COLO668 (cell line): ENCODE data around the gene PDK1.

Experiments
- DNase-seq: peaks from one replicate; lab custom pipeline; 2025; ENCODE audit not compliant: unreplicated experiment; lab: John Stamatoyannopoulos, UW

The PDK1 gene

DNA sequence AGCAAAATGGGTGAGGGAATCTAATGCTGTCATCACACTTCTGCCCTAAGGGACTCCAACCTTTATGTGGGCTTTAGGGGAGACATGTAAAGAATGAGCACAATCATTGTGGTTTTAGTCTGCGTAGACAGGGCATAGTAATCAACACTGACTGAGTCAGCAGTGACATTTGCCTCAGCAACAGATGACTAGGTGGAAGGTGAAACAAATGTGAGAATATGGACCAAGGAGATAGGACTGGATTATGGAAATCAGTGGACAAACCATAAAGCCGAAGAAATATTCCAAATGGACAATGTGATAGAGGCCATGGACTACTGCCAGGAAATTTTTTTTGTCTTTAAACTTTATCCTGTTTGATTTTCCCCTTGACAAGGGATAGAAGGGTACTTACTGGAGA is 83.9 kb downstream of the PDK1 start:
- peak; percentile 25 for DNase-seq

- peak; percentile 52 for DNase-seq
Observed at GRCh38 chr2:172640389-172640788, 84.5 kb downstream of the PDK1 start.

- no peak for DNase-seq
Observed at GRCh38 chr2:172642301-172643020, 86.6 kb downstream of the PDK1 start.

GRCh38 chr2:172643142-172643541 is 87.3 kb downstream of the PDK1 start:
- no peak for DNase-seq

DNA sequence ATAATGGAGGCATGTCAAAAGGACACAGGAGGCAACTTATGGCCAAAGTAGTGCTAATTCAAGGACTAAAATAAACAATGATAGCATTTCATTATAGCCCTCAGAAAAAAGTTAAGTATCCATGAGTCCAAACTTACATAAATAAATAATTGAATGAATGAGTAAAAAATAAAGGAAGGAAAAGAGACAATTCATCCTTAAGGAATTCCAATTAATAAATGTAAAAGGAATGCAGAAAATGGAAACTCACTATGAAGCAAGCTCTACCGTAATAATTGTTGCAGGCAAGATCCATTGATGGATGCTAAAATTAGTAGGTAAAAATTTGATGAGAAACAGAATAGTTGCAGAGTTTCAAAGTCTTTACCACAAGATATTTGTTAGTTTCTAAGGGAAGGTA is 91.5 kb downstream of the PDK1 start:
- DNase-seq, result no peak

DNA sequence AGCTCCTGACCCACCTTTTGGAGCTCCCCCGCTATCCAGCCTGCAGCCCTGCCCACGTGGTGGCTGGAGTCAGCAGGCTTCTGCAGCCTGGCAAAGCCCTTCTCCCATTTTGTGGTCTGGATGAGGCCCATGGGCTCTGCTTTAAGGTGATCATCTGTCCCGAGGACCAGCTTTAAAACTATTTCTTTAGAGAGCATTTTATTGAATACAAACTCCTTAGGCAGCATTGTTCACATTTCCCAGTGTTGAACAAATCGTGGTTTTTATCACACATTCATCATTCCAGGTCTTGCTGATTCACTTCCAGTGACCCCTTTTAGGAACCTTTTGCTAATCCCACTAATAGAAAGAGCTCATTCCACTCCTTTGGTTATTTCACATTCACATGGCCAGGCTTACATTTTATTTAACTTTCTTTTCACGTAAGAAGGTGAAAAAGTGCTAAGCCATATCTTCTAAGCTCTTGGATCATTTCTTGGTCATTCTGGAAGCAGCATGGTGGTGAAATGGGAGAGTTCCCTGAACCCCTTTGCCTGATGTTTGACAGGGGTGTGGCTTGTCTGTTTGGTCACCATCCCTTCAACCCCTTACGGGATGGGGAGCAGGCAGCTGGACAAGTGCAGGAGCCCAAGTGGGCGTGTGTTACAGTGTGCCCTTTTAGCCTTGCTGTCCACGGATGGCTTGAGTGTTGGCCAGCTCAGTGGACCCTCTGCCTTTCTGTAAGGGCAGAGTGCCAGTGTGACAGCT is 99.4 kb downstream of the PDK1 start:
- no peak for DNase-seq

DNA sequence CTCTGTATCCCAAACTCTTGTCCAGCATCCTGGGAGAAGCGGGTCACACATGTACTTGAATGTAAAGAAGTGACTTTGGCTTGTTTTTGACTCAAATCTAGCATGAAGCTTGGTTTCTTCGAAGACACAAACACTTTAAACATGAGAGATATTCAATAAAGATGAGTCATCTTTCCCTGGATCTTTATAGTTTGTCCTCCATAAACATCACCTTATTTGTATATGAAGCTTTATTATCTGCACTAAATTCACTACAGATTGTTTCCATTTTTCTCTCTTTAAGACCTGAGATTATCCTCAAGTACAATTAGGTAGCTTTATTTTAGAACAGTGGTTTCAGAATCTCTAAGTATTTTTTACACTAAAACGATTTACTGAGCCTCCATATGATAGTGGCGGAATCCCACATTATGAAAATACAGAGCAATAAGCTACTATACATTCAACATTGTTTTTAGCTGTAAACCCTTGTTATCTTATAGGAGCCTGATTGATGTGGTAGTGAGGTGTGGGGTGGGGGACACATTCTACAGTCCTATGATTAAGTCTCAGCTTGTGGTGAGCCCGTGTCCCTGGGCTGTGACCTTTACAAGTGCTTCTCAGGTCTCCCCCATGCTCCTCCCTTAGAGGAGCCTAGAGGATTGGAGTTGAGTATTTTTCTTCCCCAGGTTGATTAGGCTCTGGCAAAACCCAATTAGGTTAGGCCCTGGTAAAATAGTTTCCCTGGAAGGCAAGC is 100.1 kb downstream of the PDK1 start:
- DNase-seq, result no peak
